ENCODE data around the gene ROR2.
"Not testable (repeated sequence)": the region's sequence is repeated elsewhere in the genome, so short reads cannot be mapped to it uniquely, and the experiment has no call there.

The ROR2 gene

GRCh38 chr9:91949946-91950664 lies at the start of gene ROR2:
TSS of gene ROR2 (minus strand) at chr9:91950228.
- DNase-seq (ENCODE audit: low read depth) = no peak

- DNase-seq (ENCODE audit: low read depth) = no peak
Measured at GRCh38 chr9:91995000-91995655, 45.1 kb upstream of the ROR2 start.

GRCh38 chr9:91994422-91994821 lies 44.4 kb upstream of the ROR2 start:
- no peak for DNase-seq (ENCODE audit: low read depth)

DNA sequence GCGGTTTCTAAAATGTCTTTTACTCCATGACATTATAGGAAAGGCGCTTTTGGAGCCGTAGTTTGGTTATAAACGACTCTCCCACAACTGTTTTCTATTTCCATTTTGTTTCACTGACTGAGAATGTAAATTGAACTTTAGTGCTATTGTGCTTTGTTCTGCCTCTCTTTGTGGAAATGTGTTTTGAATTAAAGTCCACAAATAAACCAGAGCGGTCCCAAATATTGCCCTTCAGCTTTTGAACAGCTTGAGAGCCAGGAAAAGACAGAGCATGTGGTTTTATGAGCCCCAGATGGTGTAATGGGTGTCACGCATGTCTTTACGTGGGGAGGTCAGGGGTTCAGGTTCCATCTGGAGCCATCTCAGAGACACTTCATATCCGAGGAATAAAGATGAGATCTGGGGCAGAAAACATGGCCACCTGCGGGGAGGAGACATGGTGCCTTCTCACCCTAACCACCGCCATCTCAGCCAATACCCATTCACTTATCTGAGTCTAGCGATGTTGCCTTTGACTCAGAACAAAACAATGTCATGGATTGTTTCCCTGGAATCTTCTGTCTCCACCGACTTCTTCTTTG lies 42.5 kb upstream of the ROR2 start:
- no peak for DNase-seq (ENCODE audit: low read depth)

DNA sequence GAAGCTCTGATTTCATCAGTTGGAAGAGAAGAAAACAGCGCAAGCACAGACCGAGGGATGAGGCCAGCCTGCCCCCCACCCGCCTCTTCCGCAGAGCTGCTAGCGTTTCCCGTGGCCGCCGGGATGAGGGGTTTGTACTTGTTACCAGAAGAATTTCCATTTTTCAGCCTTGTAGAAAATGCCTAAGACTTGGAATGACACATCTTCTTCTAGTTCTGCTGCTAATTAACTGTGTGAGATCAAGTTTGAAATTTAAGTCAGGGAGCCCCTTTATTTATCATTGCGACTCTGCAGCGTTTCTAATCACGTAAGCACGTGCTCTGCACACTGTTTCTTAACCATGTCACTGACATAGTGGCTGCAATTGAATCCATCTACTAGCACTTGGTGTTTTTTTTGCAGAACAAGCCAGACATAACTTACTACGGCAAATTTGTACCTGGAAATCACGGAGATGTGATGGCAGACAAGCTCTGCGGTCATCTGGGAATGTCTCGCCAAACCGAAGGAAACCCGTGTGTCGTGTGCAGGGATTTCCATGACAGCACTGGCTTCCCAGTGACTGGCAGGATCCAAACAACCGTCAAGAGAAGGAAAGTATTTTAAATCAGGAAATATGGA lies 41.8 kb upstream of the ROR2 start:
- no peak for DNase-seq (ENCODE audit: low read depth)

GRCh38 chr9:91986248-91986647 lies 36.2 kb upstream of the ROR2 start:
- DNase-seq (ENCODE audit: low read depth) = no peak

- no peak for DNase-seq (ENCODE audit: low read depth)
Measured at GRCh38 chr9:91985692-91986091, 35.7 kb upstream of the ROR2 start.

DNA sequence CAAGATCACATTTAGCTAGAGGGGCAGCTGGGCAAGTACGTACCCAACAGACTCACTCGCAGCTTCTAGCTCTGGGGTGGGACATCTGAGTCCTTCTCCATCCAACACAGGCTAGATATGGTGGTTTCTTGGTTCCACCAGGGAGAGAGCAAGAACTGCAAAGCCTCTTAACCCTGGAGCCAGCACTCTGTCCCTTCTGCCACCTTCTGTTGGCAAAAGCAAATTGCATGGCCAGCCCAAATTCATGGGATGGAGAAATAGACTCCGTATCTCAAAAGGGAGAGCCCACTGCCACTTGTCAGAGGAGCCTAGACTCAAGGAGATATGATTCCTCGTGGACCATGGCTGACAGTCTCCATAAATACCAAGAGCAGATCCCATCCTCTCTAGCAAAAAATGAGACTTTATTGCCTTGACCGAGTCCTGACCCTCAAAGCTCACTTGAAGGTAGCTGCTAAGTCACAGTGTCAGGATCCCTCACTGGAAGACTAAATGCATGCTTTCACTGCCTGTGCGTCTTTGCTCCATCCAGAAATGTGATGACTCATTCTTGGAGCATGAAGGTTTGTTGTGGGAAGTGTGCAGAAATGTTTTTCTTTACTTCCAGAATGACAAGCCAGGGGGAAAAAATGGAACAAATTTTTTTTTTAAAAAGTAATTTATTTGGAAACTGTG lies 28.8 kb upstream of the ROR2 start:
- no peak for DNase-seq (ENCODE audit: low read depth)

GRCh38 chr9:91975254-91975653 lies 25.2 kb upstream of the ROR2 start:
- not testable (repeated sequence) for DNase-seq (ENCODE audit: low read depth)

DNA sequence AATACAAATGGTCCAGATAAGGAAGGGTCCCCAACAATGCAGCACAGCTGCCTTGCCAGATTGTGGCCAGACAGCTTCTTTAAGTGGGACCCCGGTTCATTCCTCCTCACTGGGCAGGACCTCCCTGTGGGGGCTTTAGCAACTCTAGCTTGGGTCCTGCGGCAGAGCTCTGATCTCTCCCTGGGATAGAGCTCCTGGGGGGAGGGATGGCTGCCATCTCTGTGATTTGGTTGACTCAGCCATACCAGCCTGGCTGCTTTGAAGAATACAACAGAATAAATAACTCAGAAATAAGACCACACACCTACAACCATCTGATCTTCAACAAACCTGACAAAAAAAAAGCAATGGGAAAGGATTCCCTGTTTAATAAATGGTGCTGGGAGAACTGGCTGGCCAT lies 22.7 kb upstream of the ROR2 start:
- no peak for DNase-seq (ENCODE audit: low read depth)

DNA sequence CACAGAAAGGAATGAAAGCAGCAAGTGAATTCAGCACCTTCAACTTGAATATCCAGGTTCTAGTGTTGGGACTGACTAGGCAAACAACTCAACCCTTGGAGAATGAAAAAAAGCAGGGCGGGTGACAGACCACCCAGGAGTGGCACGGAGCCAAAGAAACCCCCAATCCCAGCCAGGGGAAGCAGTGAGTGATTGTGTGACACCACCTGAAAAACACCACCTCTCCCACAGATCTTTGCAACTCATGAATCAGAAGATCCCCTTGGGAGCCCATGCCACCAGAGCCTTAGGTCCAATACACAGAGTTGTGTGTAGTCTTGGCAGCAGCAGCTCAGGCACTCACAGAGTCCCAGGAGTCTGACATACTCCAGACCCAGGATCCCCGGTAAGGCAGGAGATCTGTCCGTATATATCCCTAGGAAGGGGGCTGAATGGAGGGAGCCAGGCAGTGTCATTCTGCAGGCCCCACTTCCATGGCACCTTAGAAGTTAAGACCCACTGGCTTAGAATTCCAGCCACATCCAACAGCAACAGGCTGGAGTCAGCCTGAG lies 22.1 kb upstream of the ROR2 start:
- DNase-seq (ENCODE audit: low read depth) = no peak

- DNase-seq (ENCODE audit: low read depth) = no peak
Measured at GRCh38 chr9:91967259-91967658, 17.2 kb upstream of the ROR2 start.

GRCh38 chr9:91966503-91966902 lies 16.5 kb upstream of the ROR2 start:
- no peak for DNase-seq (ENCODE audit: low read depth)

- DNase-seq (ENCODE audit: low read depth) = no peak
Measured at GRCh38 chr9:91963711-91964240, 13.7 kb upstream of the ROR2 start.

GRCh38 chr9:91960367-91960766 lies 10.3 kb upstream of the ROR2 start:
- no peak for DNase-seq (ENCODE audit: low read depth)

- DNase-seq (ENCODE audit: low read depth) = no peak
Measured at GRCh38 chr9:91958174-91958573, 8.1 kb upstream of the ROR2 start.

- DNase-seq (ENCODE audit: low read depth) = no peak
Measured at GRCh38 chr9:91954841-91955471, 4.9 kb upstream of the ROR2 start.

DNA sequence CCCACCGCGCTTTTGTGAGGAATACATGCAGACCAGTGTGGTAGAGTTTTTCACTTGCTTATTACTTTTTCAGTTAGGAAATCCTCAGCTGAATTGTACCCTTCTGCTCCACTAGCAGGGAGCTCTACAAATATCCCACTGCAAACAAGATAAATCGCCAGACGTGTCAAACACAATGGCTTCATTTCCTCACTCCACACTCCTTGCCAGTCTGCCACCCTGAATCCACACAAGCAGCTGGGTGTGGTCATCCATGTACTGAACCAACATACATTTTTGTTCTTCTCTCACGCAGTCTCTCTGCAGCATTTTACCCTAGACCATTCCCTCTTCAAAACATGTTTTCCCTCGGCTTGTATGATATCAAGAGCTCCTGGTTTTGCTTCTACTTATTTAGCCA lies 3.7 kb upstream of the ROR2 start:
- DNase-seq (ENCODE audit: low read depth) = no peak

DNA sequence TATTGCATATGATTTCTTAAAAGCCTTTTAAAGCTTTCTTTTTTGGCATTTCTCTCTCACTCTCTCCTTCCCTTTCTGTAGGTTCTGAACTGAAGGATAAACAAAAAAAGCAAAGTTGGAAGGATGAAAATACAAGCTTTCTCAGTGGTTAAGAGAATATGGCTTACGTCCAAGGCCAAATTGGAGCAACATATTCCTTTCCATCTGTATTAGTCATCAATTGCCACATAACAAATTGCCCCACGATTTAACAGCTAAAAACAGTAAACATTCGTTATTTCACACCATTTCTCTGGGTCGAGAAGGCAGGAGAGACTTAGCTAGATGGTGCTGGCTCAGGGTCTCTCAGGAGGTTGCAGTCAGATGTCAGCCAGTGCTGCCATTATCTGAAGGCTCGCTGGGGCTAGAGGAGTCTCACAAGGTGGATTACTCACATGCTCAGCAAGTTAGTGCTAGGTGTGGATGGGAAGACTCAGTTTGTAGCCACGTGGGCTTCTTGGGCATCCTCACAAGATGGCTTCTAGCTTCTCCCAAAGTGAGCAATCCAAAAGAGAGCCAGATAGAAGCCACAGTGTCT lies 2.0 kb upstream of the ROR2 start:
- DNase-seq (ENCODE audit: low read depth) = no peak

GRCh38 chr9:91949392-91949945 lies 559 bp downstream of the ROR2 start:
- no peak for DNase-seq (ENCODE audit: low read depth)
